IMR-90 (cell line): ENCODE results near the gene NEURL1. TPM values are rescaled to one million over a fixed set of nuclear protein-coding genes. Genes with fewer than 3 reads are reported as not detected.

ENCODE experiments used
- ATAC-seq: fragments of 200-7000 bp; cut with Tn5 transposase; 2 replicates; pipeline ENCODE4 v1.9.1; 2020; ENCODE audit warnings: low read depth, mild to moderate bottlenecking, moderate library complexity
- BruUV-seq: library from RNA; stranded (reverse); fragments of 400-500 nt; replicated peaks from 2 replicates; lab custom pipeline; 2021; lab: Mats Ljungman, UMichigan
- CTCF ChIA-PET: fragments of 300-600 bp; formaldehyde crosslinking; extraction: SDS; loops from one replicate; lab custom pipeline; 2021; ENCODE audit warnings: antibody characterized with exemption; lab: Yijun Ruan, JAX
- POLR2A ChIA-PET: fragments of 300-600 bp; sonication (Branson Sonifier 250); formaldehyde crosslinking; loops from one replicate; lab custom pipeline; 2022; ENCODE audit warnings: antibody characterized with exemption; ENCODE audit not compliant: unreplicated experiment; lab: Charles Lee
- DNase-seq: peaks from one replicate; pipeline ENCODE4 v3.0.0; 2013
- H2AFZ ChIP-seq: replicated peaks from 2 replicates; pipeline ENCODE3; 2013; ENCODE audit warnings: low read length, mild to moderate bottlenecking; ENCODE audit not compliant: poor library complexity
- H2AK5ac ChIP-seq: 2 replicates; pipeline ENCODE4 v1.6.1; 2013; ENCODE audit warnings: low read depth, low read length, inconsistent platforms
- H2AK9ac ChIP-seq: replicated peaks from 2 replicates; pipeline ENCODE3; 2013; ENCODE audit warnings: mild to moderate bottlenecking, low read depth, low read length, moderate library complexity; ENCODE audit not compliant: poor library complexity
- H2BK120ac ChIP-seq: 2 replicates; pipeline ENCODE4 v1.6.1; 2013; ENCODE audit warnings: low read depth, low read length, inconsistent platforms
- H2BK15ac ChIP-seq: 3 replicates; pipeline ENCODE4 v1.6.1; 2013; ENCODE audit warnings: low read depth, low read length, inconsistent platforms
- H2BK20ac ChIP-seq: 2 replicates; pipeline ENCODE4 v1.6.1; 2013; ENCODE audit warnings: low read depth, mild to moderate bottlenecking, inconsistent platforms, low read length, moderate library complexity
- H2BK5ac ChIP-seq: 2 replicates; pipeline ENCODE4 v1.6.1; 2013; ENCODE audit warnings: mild to moderate bottlenecking, low read depth, low read length, inconsistent platforms; ENCODE audit not compliant: poor library complexity, severe bottlenecking
- H3K14ac ChIP-seq: replicated peaks from 2 replicates; pipeline ENCODE4 v1.6.1; 2013; ENCODE audit warnings: low read depth, low read length, inconsistent platforms
- H3K18ac ChIP-seq: 2 replicates; pipeline ENCODE4 v1.6.1; 2013; ENCODE audit warnings: low read depth, low read length, control low read depth
- H3K23ac ChIP-seq: 2 replicates; pipeline ENCODE4 v1.6.1; 2013; ENCODE audit warnings: low read depth, low read length, inconsistent platforms
- H3K27ac ChIP-seq: 2 replicates; pipeline ENCODE4 v1.5.1; 2013; ENCODE audit warnings: mild to moderate bottlenecking, control low read depth, low read length; ENCODE audit not compliant: insufficient read depth
- H3K27me3 ChIP-seq: 2 replicates; pipeline ENCODE4 v1.6.1; 2013; ENCODE audit warnings: low read length; ENCODE audit not compliant: control insufficient read depth, insufficient read depth
- H3K36me3 ChIP-seq: 2 replicates; pipeline ENCODE4 v1.6.1; 2013; ENCODE audit warnings: low read length, mixed read lengths; ENCODE audit not compliant: control insufficient read depth, insufficient read depth
- H3K4ac ChIP-seq: 2 replicates; pipeline ENCODE4 v1.6.1; 2013; ENCODE audit warnings: low read depth, low read length, inconsistent platforms
- H3K4me1 ChIP-seq: 2 replicates; pipeline ENCODE4 v1.6.1; 2013; ENCODE audit warnings: low read length, mixed read lengths; ENCODE audit not compliant: control insufficient read depth, insufficient read depth
- H3K4me2 ChIP-seq: 2 replicates; pipeline ENCODE4 v1.6.1; 2013; ENCODE audit warnings: low read depth, mild to moderate bottlenecking, control low read depth, low read length, moderate library complexity
- H3K4me3 ChIP-seq: 2 replicates; pipeline ENCODE4 v1.5.1; 2013; ENCODE audit warnings: low read depth, mild to moderate bottlenecking, control low read depth, low read length, moderate library complexity; ENCODE audit not compliant: insufficient read depth
- H3K56ac ChIP-seq: 2 replicates; pipeline ENCODE4 v1.6.1; 2013; ENCODE audit warnings: low read length, inconsistent platforms; ENCODE audit not compliant: insufficient read depth; ENCODE audit errors: extremely low read depth
- H3K79me1 ChIP-seq, 2 experiments: 2 replicates each; pipeline ENCODE4 v1.6.1; 2013; ENCODE audit warnings: low read length in 2 of 2, inconsistent platforms in 1 of 2, low read depth in 1 of 2
- H3K9ac ChIP-seq: 2 replicates; pipeline ENCODE4 v1.6.1; 2013; ENCODE audit warnings: low read depth, low read length, control low read depth
- H3K9me1 ChIP-seq: 2 replicates; pipeline ENCODE4 v1.6.1; 2013; ENCODE audit warnings: low read length, inconsistent platforms; ENCODE audit not compliant: insufficient read depth
- H3K9me3 ChIP-seq: 2 replicates; pipeline ENCODE4 v1.6.1; 2013; ENCODE audit warnings: low read length; ENCODE audit not compliant: control insufficient read depth, insufficient read depth
- H4K20me1 ChIP-seq: 2 replicates; pipeline ENCODE4 v1.6.1; 2013; ENCODE audit warnings: low read length, inconsistent platforms; ENCODE audit not compliant: insufficient read depth
- H4K5ac ChIP-seq: 2 replicates; pipeline ENCODE4 v1.6.1; 2013; ENCODE audit warnings: mild to moderate bottlenecking, low read depth, low read length, control low read depth
- H4K8ac ChIP-seq, 2 experiments: 2 replicates each; pipeline ENCODE4 v1.6.1; 2013; ENCODE audit warnings: low read depth in 2 of 2, low read length in 2 of 2, control low read depth in 1 of 2, inconsistent platforms in 1 of 2
- H4K91ac ChIP-seq: 2 replicates; pipeline ENCODE4 v1.6.1; 2013; ENCODE audit warnings: low read depth, low read length, inconsistent platforms; ENCODE audit not compliant: insufficient read depth
- BHLHE40 ChIP-seq: fragments of 150-350 bp; IDR thresholded peaks from 2 replicates; pipeline ENCODE4 v1.6.1; 2016; ENCODE audit warnings: mild to moderate bottlenecking, low read depth, low read length
- CEBPB ChIP-seq: IDR thresholded peaks from 2 replicates; pipeline ENCODE4 v1.6.1; 2012; ENCODE audit warnings: low read depth, low read length, improper control_type of control experiment
- CHD1 ChIP-seq: IDR thresholded peaks from 2 replicates; pipeline ENCODE4 v1.6.1; 2012; ENCODE audit warnings: low read depth, low read length, improper control_type of control experiment
- FOS ChIP-seq: fragments of 150-350 bp; IDR thresholded peaks from 2 replicates; pipeline ENCODE4 v1.6.1; 2016; ENCODE audit warnings: low read depth, low read length
- MAFK ChIP-seq: IDR thresholded peaks from 2 replicates; pipeline ENCODE4 v1.6.1; 2012; ENCODE audit warnings: low read depth, low read length, improper control_type of control experiment
- MAZ ChIP-seq: IDR thresholded peaks from 2 replicates; pipeline ENCODE4 v1.6.1; 2012; ENCODE audit warnings: low read depth, mild to moderate bottlenecking, low read length, improper control_type of control experiment, moderate library complexity, borderline replicate concordance
- MXI1 ChIP-seq: IDR thresholded peaks from 2 replicates; pipeline ENCODE4 v1.6.1; 2012; ENCODE audit warnings: low read depth, mild to moderate bottlenecking, low read length, moderate library complexity, borderline replicate concordance
- POLR2A ChIP-seq: IDR thresholded peaks from 2 replicates; pipeline ENCODE4 v1.6.1; 2012; ENCODE audit warnings: mild to moderate bottlenecking, low read depth, low read length
- RAD21 ChIP-seq: IDR thresholded peaks from 2 replicates; pipeline ENCODE4 v1.6.1; 2012; ENCODE audit warnings: low read length, improper control_type of control experiment
- RCOR1 ChIP-seq: IDR thresholded peaks from 2 replicates; pipeline ENCODE4 v1.6.1; 2012; ENCODE audit warnings: mild to moderate bottlenecking, low read length, improper control_type of control experiment; ENCODE audit not compliant: insufficient replicate concordance
- RFX5 ChIP-seq: IDR thresholded peaks from 2 replicates; pipeline ENCODE4 v1.8.0; 2012; ENCODE audit warnings: low read depth, mild to moderate bottlenecking, low read length, moderate library complexity
- SMC3 ChIP-seq: fragments of 150-350 bp; IDR thresholded peaks from 2 replicates; pipeline ENCODE4 v1.6.1; 2016; ENCODE audit warnings: low read depth, mild to moderate bottlenecking, antibody characterized with exemption, low read length, moderate library complexity
- WGBS, 2 experiments: methylation state at CpG; one replicate each; pipeline versions ENCODE4 v1.1.5 to v1.1.7; 2013; ENCODE audit warnings: missing lambda C conversion rate in 2 of 2; ENCODE audit not compliant: insufficient read length in 1 of 2; ENCODE audit errors: extremely low coverage in 2 of 2; 5-methylcytosine and 5-hydroxymethylcytosine counted together
- dilution Hi-C: fragments of 300-500 bp; cut with HindIII; formaldehyde crosslinking; loops from one replicate; pipeline ENCODE4 v1.14.3; 2018; ENCODE audit warnings: low sequenced_read_pairs; ENCODE audit not compliant: unreplicated experiment
- in situ Hi-C: fragments of 300-500 bp; cut with MboI; formaldehyde crosslinking; loops from 3 replicates; pipeline ENCODE4 v1.14.3; 2019; ENCODE audit warnings: low sequenced_read_pairs, inconsistent platforms, mixed read lengths
- intact Hi-C: fragments of 100-400 bp; cut with micrococcal nuclease; formaldehyde crosslinking; loops from 2 replicates; pipeline ENCODE4 v1.10.0; 2022
- polyA plus RNA-seq, 3 experiments: library from polyadenylated mRNA; depleted of rRNA; stranded (reverse); fragments of >200 nt; gene quantifications; 2 replicates each; pipeline ENCODE4 v1.2.3, GENCODE V29; 2012; ENCODE audit warnings: low replicate concordance in 1 of 3
- total RNA-seq: library from RNA; depleted of rRNA; stranded (reverse); fragments of >200 nt; gene quantifications from 2 replicates; pipeline ENCODE4 v1.2.3, GENCODE V29; 2012
- TF ChIP-seq, protein P1 (sequence below): fragments of 150-350 bp; IDR thresholded peaks from 2 replicates; pipeline ENCODE4 v1.6.1; 2017; ENCODE audit warnings: mild to moderate bottlenecking, antibody characterized with exemption, low read length, low read depth
- TF ChIP-seq, protein P2 (sequence below): conservative IDR thresholded peaks from 2 replicates; pipeline ENCODE4 v1.5.1; 2012; ENCODE audit warnings: mild to moderate bottlenecking, low read depth, low read length, improper control_type of control experiment

Gene NEURL1
- total and polyA plus RNA-seq, 2 of the 4 experiments (the other 2 are of a cell fraction) = 0.36 to 0.82 TPM

DNA sequence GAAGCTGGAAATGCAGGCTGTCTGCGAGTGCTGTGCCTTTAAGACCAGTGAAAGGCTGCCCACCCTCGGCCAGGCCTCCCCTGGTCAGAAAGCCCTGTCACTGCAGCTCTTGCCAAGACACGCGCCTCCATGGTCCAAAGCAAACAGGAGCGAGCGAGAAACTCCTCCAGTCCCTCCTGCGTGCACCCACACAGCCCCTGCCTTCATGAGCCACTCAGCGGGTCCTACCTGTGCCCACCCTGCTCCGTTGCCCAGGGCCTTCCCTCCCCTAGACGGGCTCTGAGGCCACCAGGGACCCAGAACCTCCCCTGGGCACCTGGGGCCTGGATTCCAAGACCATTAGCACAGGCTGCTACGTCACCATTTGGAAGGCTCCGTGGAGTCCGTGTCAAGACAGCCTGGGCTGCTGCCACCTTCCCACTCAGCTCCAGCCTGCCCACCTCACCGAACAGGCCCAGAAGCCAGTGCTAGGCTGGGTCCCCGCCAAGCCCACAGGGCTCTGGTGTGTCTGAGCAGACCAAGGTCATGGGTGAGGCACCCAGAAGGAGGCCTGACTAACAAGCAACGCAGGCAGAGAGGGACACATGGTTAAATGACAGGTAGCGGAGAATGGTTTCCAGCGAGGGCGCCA is 144.5 kb downstream of the NEURL1 start:
- Histone ChIP-seq H3K9me1 (peaks cover 56% of the 10 kb centered on the region), H2BK120ac (peak overlapping the region; percentile 81; the same call in 1 of the 2 replicates), H4K20me1 (peaks cover 65% of the 10 kb centered on the region), H3K36me3 (peaks cover 27% of the 10 kb centered on the region), H4K8ac (peak overlapping the region in 1 of 2 experiments; percentile 71; a peak in 1 of 4 replicates), H3K23ac (peak overlapping the region; percentile 59; the same call in 1 of the 2 replicates), H2AFZ (peak overlapping the region; percentile 58), H3K56ac (no peak overlapping the region), H4K91ac (peak overlapping the region; percentile 62), H3K27ac (peak overlapping the region; percentile 40), H2AK9ac (peak overlapping the region; percentile 91), H2BK20ac (peak overlapping the region; percentile 31; the same call in 1 of the 2 replicates), H3K9ac (no peak overlapping the region), H3K9me3 (no peaks in the 10 kb centered on the region), H3K27me3 (no peaks in the 10 kb centered on the region), H3K4me2 (peak overlapping the region; percentile 14; the same call in 1 of the 2 replicates), H3K4me3 (no peak overlapping the region), H3K79me1 (peaks cover 53 to 88% of the 10 kb centered on the region in 2 experiments), H3K4me1 (peaks cover 23% of the 10 kb centered on the region), H3K14ac (peak overlapping the region; percentile 50; the same call in 1 of the 2 replicates), H2AK5ac (peak overlapping the region; percentile 90), H2BK5ac (peak overlapping the region; percentile 69), H2BK15ac (no peak overlapping the region; the same call in 2 of the 3 replicates), H3K4ac (peak overlapping the region; percentile 79), H3K18ac (no peak overlapping the region), H4K5ac (peak overlapping the region; percentile 40)
- in situ Hi-C loops = no loop called here
- CTCF ChIA-PET = interaction anchor here (0.9 kb wide), 1 partner anchor 26 kb away, joined by 3 read pairs; no protein-coding TSS in a partner anchor
- dilution Hi-C loops = no loop called here
- ATAC-seq (peak; percentile 69), DNase-seq (peak; percentile 92)
- BruUV-seq = no TSS peak
- POLR2A ChIA-PET = interaction anchor here (0.9 kb wide), 1 partner anchor 23 kb away, joined by 3 read pairs; no protein-coding TSS in a partner anchor
- intact Hi-C loops = no loop called here
- 39% methylated on average over 14 of the region's 19 CpGs; no CpG with 5 or more reads in 1 of the 2 experiments for WGBS, 2 experiments
- TF ChIP-seq, protein P1, sequence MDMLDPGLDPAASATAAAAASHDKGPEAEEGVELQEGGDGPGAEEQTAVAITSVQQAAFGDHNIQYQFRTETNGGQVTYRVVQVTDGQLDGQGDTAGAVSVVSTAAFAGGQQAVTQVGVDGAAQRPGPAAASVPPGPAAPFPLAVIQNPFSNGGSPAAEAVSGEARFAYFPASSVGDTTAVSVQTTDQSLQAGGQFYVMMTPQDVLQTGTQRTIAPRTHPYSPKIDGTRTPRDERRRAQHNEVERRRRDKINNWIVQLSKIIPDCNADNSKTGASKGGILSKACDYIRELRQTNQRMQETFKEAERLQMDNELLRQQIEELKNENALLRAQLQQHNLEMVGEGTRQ = peak; percentile 11; the same call in 1 of the 2 replicates
- no peak for TF ChIP-seq RFX5
- no peak for TF ChIP-seq SMC3
- TF ChIP-seq CHD1 = no peak
- TF ChIP-seq BHLHE40 = peak; percentile 27; the same call in 1 of the 2 replicates
- TF ChIP-seq POLR2A = no peak
- TF ChIP-seq MAZ = peak; percentile 55; the same call in 1 of the 2 replicates
- no peak for TF ChIP-seq MAFK
- peak; percentile 67 for TF ChIP-seq MXI1
- TF ChIP-seq, protein P2, sequence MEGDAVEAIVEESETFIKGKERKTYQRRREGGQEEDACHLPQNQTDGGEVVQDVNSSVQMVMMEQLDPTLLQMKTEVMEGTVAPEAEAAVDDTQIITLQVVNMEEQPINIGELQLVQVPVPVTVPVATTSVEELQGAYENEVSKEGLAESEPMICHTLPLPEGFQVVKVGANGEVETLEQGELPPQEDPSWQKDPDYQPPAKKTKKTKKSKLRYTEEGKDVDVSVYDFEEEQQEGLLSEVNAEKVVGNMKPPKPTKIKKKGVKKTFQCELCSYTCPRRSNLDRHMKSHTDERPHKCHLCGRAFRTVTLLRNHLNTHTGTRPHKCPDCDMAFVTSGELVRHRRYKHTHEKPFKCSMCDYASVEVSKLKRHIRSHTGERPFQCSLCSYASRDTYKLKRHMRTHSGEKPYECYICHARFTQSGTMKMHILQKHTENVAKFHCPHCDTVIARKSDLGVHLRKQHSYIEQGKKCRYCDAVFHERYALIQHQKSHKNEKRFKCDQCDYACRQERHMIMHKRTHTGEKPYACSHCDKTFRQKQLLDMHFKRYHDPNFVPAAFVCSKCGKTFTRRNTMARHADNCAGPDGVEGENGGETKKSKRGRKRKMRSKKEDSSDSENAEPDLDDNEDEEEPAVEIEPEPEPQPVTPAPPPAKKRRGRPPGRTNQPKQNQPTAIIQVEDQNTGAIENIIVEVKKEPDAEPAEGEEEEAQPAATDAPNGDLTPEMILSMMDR = no peak
- no peak for TF ChIP-seq CEBPB
- no peak for TF ChIP-seq RCOR1
- TF ChIP-seq FOS = peak; percentile 11; the same call in 1 of the 2 replicates
- TF ChIP-seq RAD21 = no peak
